ENCODE measurements around the gene MAGI1.

Gene MAGI1

GRCh38 chr3:65439641-65440284, 599.0 kb downstream of the MAGI1 start:
- DNase-seq: no peak

- DNase-seq: no peak
These were observed 600.1 kb downstream of the MAGI1 start for GRCh38 chr3:65438612-65439011.

GRCh38 chr3:65438096-65438495, 600.6 kb downstream of the MAGI1 start:
- no peak for DNase-seq

- DNase-seq: no peak
These were observed 602.1 kb downstream of the MAGI1 start for GRCh38 chr3:65436580-65436979.

- no peak for DNase-seq
These were observed 605.2 kb downstream of the MAGI1 start for GRCh38 chr3:65433480-65433879.

- DNase-seq: no peak
These were observed 606.2 kb downstream of the MAGI1 start for GRCh38 chr3:65432388-65433003.

- no peak for DNase-seq
These were observed 612.8 kb downstream of the MAGI1 start for GRCh38 chr3:65425880-65426279.

GRCh38 chr3:65422154-65422553, 616.6 kb downstream of the MAGI1 start:
- no peak for DNase-seq

- DNase-seq: no peak
These were observed 619.5 kb downstream of the MAGI1 start for GRCh38 chr3:65419233-65419632.

GRCh38 chr3:65413891-65414290, 624.8 kb downstream of the MAGI1 start:
- no peak for DNase-seq

GRCh38 chr3:65412588-65412987, 626.1 kb downstream of the MAGI1 start:
- DNase-seq: no peak

GRCh38 chr3:65411367-65411766, 627.4 kb downstream of the MAGI1 start:
- no peak for DNase-seq

GRCh38 chr3:65409176-65409569, 629.5 kb downstream of the MAGI1 start:
- DNase-seq: no peak

- DNase-seq: no peak
These were observed 630.1 kb downstream of the MAGI1 start for GRCh38 chr3:65408531-65409175.

GRCh38 chr3:65406470-65406869, 632.2 kb downstream of the MAGI1 start:
- no peak for DNase-seq

GRCh38 chr3:65402597-65402996, 636.1 kb downstream of the MAGI1 start:
- DNase-seq: no peak

- no peak for DNase-seq
These were observed 637.1 kb downstream of the MAGI1 start for GRCh38 chr3:65401359-65402305.

GRCh38 chr3:65400899-65401298, 637.8 kb downstream of the MAGI1 start:
- DNase-seq: no peak

GRCh38 chr3:65398953-65399352, 639.8 kb downstream of the MAGI1 start:
- no peak for DNase-seq

GRCh38 chr3:65396078-65396477, 642.6 kb downstream of the MAGI1 start:
- DNase-seq: no peak

- DNase-seq: no peak
These were observed 647.6 kb downstream of the MAGI1 start for GRCh38 chr3:65391068-65391467.

GRCh38 chr3:65385805-65386204, 652.9 kb downstream of the MAGI1 start:
- DNase-seq: no peak

- no peak for DNase-seq
These were observed 657.2 kb downstream of the MAGI1 start for GRCh38 chr3:65381496-65382010.

All from activated T-cell treated with anti-CD3 and anti-CD28 coated beads, Interleukin-2, amount 50 U/mL, for 1 hour (primary cell).